ENCODE measurements around the gene DNASE2. TPM values are rescaled to one million over a fixed set of nuclear protein-coding genes. Genes with fewer than 3 reads are reported as not detected.
A peak's percentile ranks its signal among the peaks of the same experiment; 100 is the strongest.
"Not testable (repeated sequence)": the region's sequence is repeated elsewhere in the genome, so short reads cannot be mapped to it uniquely, and the experiment has no call there.

The DNASE2 gene
- total RNA-seq, 1 donor from 2014 or later, result 47.3 TPM

- Mint-ChIP-seq H3K4me1 (ENCODE audit: unreplicated experiment) (peaks cover 17% of the 10 kb centered on the region), H3K9me3 (ENCODE audit: unreplicated experiment) (no peaks in the 10 kb centered on the region), H3K36me3 (ENCODE audit: unreplicated experiment) (peaks cover 7% of the 10 kb centered on the region), H3K4me3 (ENCODE audit: unreplicated experiment) (peak overlapping the region; percentile 99), H3K27ac (ENCODE audit: unreplicated experiment) (peak overlapping the region; percentile 79), H3K27me3 (ENCODE audit: unreplicated experiment) (peaks cover 10% of the 10 kb centered on the region)
- no peak for DNase-seq (ENCODE audit: extremely low spot score, unreplicated experiment)
- TF ChIP-seq CTCF (IDR thresholded peaks at IDR 0.05), result no peak
Measured at GRCh38 chr19:12891553-12892021, 10.3 kb upstream of the DNASE2 start.

GRCh38 chr19:12890787-12891552 lies 9.7 kb upstream of the DNASE2 start, which contains the start of gene GCDH:
Gene GCDH, plus strand, starts transcription at chr19:12891160. Its CDS starts 145 bp downstream, at chr19:12891305.
- Mint-ChIP-seq H3K36me3 (ENCODE audit: unreplicated experiment) (peaks cover 7% of the 10 kb centered on the region), H3K27ac (ENCODE audit: unreplicated experiment) (peak within 1 kb of the TSS; percentile 87), H3K4me3 (ENCODE audit: unreplicated experiment) (peak within 1 kb of the TSS; percentile 99), H3K4me1 (ENCODE audit: unreplicated experiment) (peaks cover 17% of the 10 kb centered on the region), H3K9me3 (ENCODE audit: unreplicated experiment) (no peaks in the 10 kb centered on the region), H3K27me3 (ENCODE audit: unreplicated experiment) (peaks cover 15% of the 10 kb centered on the region)
- no peak for TF ChIP-seq CTCF (IDR thresholded peaks at IDR 0.05)
- DNase-seq (ENCODE audit: extremely low spot score, unreplicated experiment), result peak; percentile 97

- not testable (repeated sequence) for DNase-seq (ENCODE audit: extremely low spot score, unreplicated experiment); H3K9me3 Mint-ChIP-seq (ENCODE audit: unreplicated experiment); H3K36me3 Mint-ChIP-seq (ENCODE audit: unreplicated experiment)
- Mint-ChIP-seq H3K27me3 (ENCODE audit: unreplicated experiment) (peaks cover 16% of the 10 kb centered on the region), H3K4me3 (ENCODE audit: unreplicated experiment) (peak overlapping the region; percentile 99), H3K27ac (ENCODE audit: unreplicated experiment) (peak overlapping the region; percentile 87), H3K4me1 (ENCODE audit: unreplicated experiment) (peaks cover 18% of the 10 kb centered on the region)
Measured at GRCh38 chr19:12890299-12890786, 9.1 kb upstream of the DNASE2 start.

- Mint-ChIP-seq H3K4me1 (ENCODE audit: unreplicated experiment) (peaks cover 23% of the 10 kb centered on the region), H3K9me3 (ENCODE audit: unreplicated experiment) (no peaks in the 10 kb centered on the region), H3K36me3 (ENCODE audit: unreplicated experiment) (no peaks in the 10 kb centered on the region), H3K4me3 (ENCODE audit: unreplicated experiment) (no peak overlapping the region), H3K27ac (ENCODE audit: unreplicated experiment) (no peak overlapping the region), H3K27me3 (ENCODE audit: unreplicated experiment) (peaks cover 25% of the 10 kb centered on the region)
- DNase-seq (ENCODE audit: extremely low spot score, unreplicated experiment), result no peak
- TF ChIP-seq CTCF (IDR thresholded peaks at IDR 0.05), result no peak
Measured at GRCh38 chr19:12888006-12888603, 6.9 kb upstream of the DNASE2 start.

- H3K4me3 Mint-ChIP-seq (ENCODE audit: unreplicated experiment), result no peak within 1 kb of the TSS
- no peaks in the 10 kb centered on the region for H3K36me3 Mint-ChIP-seq (ENCODE audit: unreplicated experiment)
- peaks cover 25% of the 10 kb centered on the region for H3K27me3 Mint-ChIP-seq (ENCODE audit: unreplicated experiment)
- no peak within 1 kb of the TSS for H3K27ac Mint-ChIP-seq (ENCODE audit: unreplicated experiment)
- no peak for DNase-seq (ENCODE audit: extremely low spot score, unreplicated experiment)
- H3K9me3 Mint-ChIP-seq (ENCODE audit: unreplicated experiment), result no peaks in the 10 kb centered on the region
- H3K4me1 Mint-ChIP-seq (ENCODE audit: unreplicated experiment), result peaks cover 21% of the 10 kb centered on the region
- no peak for TF ChIP-seq CTCF (IDR thresholded peaks at IDR 0.05)
Measured at GRCh38 chr19:12886969-12887747, 5.9 kb upstream of the DNASE2 start, which contains the start of gene KLF1. Gene KLF1, minus strand, starts transcription at chr19:12887201. Its CDS starts 61 bp downstream, at chr19:12887140.

All from osteocyte (in vitro differentiated cells).